Head of caudate nucleus (tissue), 42 donors: ENCODE results near the gene HIVEP3.
A peak's percentile ranks its signal among the peaks of the same experiment; 100 is the strongest.
"Not testable (repeated sequence)": the region's sequence is repeated elsewhere in the genome, so short reads cannot be mapped to it uniquely, and the experiment has no call there.

ENCODE experiments used
- DNase-seq, 42 donors: peaks; one replicate each; pipeline versions ENCODE4 v3.0.0 to v3.0.0-alpha.2; 2020 to 2021; ENCODE audit warnings: mixed read lengths in 7 of 42
- intact Hi-C: fragments of 100-400 bp; cut with DNase I; formaldehyde crosslinking; loops from one replicate; pipeline ENCODE4 v1.15.0; 2022

Gene HIVEP3

DNA sequence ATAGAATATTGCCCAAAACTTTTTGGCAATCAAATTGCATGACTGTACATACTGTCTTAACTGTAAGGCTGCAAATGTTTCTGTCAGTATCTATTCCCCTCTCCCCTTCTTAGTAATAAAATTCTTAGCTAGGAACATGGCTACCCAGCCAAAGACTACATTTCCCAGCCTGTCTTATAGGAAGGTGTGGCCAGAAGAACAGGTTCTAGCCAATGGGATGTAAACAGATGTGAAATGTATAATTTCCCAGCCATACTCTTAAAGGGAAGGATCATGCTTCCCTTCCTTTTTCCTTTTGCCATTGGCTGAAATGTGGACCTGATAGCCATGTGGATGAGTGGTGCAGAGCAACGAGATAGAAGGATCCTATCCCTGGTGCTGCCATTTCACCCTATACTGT, 7.0 kb upstream of the HIVEP3 start:
- intact Hi-C loops: loop anchor here (10.0 kb wide), 1 partner anchor 109 kb away; no protein-coding TSS in a partner anchor
- DNase-seq: no peak

DNA sequence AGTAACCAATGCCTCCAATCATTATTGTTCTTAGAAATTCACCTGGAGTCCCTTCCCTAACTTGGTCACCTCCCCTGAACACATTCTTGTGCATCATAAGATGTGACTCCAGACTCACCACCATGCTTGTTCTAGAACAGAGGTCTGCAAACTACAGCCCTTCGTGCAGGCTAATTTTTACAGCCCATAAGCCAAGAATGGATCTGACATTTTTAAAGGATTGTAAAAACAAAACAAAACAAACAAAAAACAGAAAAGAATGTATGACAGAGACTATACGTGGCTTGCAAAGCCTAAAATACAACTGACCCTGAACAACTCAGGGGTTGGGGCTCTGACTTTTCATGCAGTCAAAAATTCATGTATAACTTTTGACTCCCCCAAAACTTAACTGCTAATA, 6.2 kb upstream of the HIVEP3 start:
- intact Hi-C loops: loop anchor here (10.0 kb wide), 1 partner anchor 110 kb away; no protein-coding TSS in a partner anchor
- no peak for DNase-seq

DNA sequence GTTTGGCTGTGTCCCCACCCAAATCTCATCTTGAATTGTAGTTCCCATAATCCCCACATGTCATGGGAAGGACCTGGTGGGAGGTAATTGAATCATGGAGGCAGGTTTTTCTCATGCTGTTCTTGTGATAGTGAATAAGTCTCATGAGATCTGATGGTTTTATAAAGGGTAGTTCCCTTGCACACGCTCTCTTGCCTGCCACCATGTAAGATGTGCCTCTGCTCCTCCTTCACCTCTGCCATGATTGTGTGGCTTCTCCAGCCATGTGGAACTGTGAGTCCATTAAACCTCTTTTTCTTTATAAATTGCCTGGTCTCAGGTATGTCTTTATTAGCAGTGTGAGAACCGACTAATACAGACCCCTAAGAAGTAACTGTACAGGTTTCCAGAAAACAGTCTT, 2.5 kb upstream of the HIVEP3 start:
- DNase-seq: not testable (repeated sequence)
- intact Hi-C loops: loop anchor here (10.0 kb wide), 1 partner anchor 114 kb away; no protein-coding TSS in a partner anchor

DNA sequence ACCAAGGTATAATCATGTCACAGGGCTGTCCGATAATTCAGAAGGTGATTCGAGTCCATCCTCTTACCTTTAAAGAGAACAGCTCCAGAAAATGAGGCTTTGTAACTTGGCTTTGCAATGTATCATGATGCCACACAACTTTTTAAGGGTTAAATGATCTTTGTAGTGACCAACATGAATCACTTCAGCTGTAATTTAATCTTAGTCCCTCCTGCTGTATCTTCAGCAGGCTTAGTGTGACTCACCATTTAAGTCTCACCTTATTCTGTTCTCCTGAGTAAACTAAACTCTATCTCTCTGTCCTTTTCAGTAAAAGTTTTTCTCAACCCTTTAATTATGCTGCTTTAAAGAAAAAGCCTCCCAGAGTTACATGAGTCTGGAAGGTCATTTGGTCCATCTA, 1.9 kb upstream of the HIVEP3 start:
- intact Hi-C loops: loop anchor here (10.0 kb wide), 1 partner anchor 114 kb away; no protein-coding TSS in a partner anchor
- no peak for DNase-seq

DNA sequence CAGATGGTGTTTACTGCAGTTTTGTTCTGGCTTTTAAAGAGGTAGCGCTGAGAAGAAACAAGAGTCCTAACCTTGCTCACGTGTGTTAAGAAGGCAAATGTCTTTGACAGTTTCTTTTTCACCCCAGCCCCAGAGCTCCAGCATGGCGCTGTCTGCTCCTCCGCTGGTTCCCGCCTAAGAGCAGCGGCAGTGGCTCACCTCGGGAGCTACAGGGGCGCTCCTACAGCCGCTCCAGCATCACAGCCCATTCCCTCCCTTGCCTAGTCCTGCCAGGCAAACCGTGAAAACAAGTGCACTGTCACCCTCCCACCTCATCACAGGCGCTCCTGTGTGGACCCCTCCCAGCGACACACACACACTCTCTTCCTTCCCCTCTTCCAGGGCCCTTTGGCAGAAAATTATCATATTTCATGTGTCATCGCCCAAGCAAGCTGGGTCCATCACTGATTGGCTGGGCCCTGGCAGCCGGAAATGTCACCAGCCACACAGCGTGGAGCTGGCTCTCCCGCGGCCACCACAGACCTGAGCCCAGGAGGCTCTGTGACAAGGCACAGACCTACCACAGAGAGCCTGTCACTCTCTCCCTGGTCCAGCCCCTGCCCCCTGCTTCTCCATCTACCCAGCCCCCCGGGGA, 1.2 kb upstream of the HIVEP3 start:
- peak in 36 of 42 donors; percentile 19 to 75 (median 42) for DNase-seq
- intact Hi-C loops: loop anchor here (10.0 kb wide), 1 partner anchor 115 kb away; no protein-coding TSS in a partner anchor

DNA sequence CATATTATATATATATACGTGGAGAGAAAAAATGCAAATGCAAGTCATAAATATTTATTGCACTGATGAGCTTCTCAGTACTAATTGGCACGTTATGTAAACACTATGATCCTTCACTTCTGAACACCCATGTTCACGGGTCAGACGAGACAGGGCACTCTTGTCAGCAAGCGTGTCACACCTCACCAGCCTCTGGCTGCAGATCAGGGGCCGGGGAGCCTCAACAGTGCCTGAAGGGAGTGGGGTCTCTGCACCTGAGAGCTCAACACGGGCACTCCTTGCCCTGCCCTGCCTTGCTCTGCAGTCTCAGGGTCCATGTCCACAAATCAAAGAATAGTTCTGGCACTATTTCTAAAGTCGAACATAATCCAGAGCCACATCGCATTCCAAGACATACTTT, 409 bp upstream of the HIVEP3 start:
- intact Hi-C loops: no loop called here
- DNase-seq: no peak

DNA sequence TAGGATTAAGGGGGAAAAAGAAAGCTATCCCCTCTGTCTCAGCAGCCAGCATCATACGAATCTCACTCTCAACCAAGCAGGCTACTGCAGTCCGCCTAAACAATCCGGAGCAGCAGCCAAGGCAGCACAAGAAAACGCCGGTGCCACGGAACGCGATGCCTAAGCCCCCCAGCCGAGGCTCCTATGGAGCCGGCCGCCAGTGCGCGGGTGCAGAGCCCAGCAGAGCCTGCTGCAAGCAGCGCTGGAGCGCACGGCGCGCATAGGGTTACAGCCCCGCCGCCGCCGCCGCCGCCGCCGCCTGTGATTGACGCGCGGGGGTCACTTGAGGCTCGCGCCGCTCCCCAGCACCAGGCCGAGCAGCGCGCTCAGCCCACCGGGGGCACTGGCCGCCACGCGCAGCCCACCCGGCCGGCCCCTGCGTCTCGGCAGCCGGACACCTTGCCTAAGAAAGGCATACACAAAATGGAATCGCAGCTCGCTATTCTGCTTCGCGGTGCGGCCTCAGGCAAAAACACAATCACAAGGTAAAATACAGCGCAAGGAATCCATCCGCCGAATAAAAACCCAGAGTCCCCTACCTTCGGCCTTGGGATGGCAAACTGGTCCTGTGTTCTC, 780 bp downstream of the HIVEP3 start:
- intact Hi-C loops: no loop called here
- peak in 40 of 42 donors; percentile 28 to 80 (median 64) for DNase-seq

DNA sequence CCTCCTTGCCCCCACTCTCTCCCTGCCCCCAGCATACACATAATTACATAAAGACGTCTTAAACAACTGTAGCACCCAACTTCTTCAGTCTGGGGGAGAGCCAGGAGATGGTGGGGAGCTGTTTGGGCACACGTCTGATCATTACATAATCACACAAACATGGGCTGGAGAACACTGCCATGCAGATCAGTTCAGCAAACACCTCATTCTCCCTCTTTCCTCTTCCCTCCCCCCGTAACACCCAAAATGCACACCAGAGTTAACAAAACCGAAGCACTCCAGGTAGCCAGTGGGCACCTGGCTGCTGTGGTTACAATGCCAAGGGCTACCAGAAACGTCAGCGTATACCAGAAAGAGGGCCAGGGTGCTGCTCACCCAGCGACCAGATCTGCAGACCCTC, 1.6 kb downstream of the HIVEP3 start:
- intact Hi-C loops: no loop called here
- DNase-seq: peak in 1 of 42 donors; percentile 28

DNA sequence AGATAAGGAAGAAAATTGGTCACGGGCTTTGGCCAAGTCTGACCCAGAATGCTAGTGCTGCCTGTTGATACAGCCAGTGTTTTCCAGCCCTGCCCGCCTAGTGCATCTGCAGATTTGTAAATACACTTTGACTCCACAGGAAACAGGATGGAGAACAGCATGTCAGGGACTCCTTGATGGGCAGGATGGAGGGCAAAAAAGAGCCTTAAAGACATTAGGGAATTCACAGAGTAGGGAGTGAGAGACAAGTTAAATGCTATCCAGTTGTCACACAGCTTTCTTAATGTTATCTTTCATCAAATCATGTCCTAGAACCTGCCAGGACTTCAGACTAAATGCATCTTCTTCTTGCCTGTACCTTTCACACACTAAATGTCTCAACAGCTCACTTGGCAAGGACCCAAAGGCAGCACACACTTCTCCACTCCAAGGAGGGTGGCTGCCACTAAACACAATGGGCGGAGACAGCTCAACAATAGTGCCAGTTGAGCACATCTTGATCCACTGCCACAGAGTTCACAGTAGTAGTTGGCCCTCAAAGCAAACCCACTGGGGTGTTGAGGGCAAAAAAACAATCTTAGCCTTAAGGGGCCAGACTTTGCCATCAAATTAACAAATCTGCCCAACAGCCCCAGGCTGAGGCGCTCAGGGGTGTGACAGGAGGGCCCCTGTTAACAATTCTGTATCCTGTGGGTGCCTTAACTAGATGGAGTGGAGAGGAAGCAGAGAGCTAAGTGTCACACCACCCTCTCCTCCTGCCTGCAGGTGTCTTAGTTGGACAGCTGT, 2.7 kb downstream of the HIVEP3 start:
- DNase-seq: peak in 10 of 42 donors; percentile 17 to 53 (median 28)
- intact Hi-C loops: no loop called here

DNA sequence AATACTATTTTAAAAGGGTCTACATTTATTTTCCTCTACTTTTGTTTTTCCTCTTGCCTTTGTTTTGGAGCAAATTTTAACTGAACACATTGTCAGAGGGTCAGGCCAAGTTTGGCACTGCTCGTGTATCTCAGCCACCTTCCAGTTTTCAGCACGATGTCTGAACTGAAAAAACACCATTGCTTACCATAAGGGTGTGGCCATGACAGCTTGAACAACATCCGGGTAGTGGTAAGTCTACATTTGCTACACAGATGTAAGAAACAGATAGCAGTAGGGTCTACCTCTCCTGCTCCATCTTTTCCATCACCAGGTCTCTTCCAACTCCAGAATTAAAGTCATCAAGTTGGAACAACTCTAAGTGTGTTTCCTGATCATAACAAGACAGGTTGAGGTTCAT, 4.2 kb downstream of the HIVEP3 start:
- DNase-seq: no peak
- intact Hi-C loops: no loop called here

DNA sequence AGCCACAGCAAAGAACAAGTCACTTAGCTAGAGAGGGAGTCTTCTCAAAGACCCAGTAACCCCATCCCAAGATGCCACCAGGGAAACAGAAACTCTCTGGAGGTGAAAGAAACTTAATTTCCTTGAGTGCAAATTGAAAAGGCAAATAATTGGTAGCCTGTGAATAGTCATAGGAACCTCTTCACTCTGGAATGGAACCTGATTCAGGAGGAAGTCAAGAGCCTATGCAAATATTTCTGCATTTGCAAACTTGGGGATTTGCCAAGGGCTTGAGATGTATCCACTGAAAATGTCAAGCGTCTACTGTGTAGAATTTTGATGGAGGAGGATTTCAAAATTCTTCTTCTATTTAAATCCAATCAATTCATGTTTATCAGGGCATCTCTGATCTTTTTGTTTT, 5.7 kb downstream of the HIVEP3 start:
- intact Hi-C loops: no loop called here
- DNase-seq: no peak

DNA sequence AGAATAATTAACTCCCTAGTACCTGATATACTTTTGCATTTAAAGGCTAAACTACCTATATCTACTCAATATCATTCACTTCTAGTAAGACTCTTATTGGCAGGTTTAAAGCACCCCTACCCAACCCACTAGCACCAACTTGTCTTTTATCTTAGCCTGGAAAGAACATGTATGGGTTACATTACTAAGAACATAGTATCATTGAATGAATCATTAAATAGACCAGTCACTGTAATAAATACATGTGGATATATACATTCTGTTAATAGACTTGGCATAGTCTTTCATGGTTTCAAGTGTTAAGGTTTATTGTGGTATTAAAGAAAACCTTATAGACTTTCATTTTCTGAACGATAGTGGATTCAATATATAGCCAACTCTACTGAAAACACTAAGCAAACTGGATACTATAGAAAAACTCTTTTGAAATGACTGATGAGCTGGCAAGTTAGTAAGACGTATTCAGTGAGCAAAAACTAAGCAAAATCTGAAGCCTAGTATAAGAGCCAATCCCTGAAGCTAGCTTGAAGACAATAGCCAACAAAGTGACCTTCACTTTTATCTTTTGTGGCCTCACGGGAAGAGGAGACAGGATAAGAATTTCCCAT, 10.3 kb downstream of the HIVEP3 start:
- intact Hi-C loops: no loop called here
- no peak for DNase-seq

DNA sequence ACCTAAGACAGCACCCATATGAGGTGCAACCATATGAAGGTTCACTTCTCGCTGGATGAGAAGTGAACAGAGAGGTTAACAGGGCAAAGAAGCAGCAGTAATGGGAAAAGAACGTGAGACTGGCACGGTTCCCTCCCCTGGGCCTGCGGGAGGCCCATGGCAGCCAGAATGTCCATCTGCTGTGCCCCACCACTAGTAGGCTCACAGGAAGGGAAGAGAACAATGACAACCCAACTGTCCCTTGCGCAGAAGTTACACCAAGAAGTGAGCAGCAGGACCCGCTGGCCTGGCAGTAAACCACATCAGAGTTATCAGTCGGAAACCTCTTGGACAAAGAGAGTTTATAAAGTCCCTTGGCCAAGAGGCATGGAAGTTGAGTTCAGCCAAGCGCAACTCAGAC, 11.3 kb downstream of the HIVEP3 start:
- DNase-seq: no peak

DNA sequence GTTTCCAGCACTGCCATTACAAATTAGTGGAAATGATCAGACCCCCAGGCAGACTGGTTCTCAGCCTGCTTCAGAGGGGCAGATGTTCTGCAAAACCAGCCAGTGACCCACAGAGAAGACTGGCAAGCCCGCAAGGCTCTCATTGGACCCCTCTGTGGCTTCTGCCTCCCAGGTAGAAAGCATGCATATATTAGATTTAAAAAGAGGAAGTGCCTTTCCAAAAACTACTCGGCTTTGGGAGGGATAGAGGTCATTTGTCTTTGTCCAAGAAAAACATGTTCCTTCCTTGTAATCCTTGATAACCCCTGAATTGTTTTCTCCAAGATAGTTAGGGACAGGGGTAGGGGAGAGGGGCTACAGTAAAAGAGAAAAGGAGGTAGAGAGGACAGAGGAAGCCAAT, 11.8 kb downstream of the HIVEP3 start:
- intact Hi-C loops: no loop called here
- no peak for DNase-seq

More for the DNA sequence above, 11.3 kb downstream of the HIVEP3 start:
- intact Hi-C loops: no loop called here

DNA sequence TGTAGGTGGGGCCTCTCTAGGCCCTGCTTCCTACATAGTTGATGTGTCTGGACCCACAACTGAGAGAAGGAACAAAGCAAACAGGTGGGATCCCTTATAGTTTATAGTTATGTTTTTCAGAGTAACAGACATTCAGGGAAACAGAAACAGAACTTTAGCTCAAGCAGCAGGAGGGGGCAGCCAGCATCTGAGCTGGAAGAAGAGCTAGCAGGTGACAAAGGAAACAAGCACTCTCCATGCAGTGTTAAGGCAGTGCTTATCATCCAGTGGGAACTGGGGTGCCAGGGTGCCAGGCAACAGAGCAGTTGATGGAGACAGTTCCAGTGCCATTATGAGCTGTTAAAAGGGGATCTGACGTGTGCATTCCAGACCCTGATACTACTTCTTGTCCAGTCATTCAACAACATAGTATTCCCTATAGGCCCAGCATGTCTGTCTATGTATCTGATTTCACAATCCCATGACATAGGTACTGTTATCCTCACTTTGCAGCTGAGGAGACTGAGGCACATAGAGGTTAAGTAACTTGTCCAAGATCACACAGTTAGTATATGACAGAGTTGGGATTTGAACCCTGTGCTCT, 13.5 kb downstream of the HIVEP3 start:
- intact Hi-C loops: no loop called here
- peak in 1 of 42 donors; percentile 14 for DNase-seq

DNA sequence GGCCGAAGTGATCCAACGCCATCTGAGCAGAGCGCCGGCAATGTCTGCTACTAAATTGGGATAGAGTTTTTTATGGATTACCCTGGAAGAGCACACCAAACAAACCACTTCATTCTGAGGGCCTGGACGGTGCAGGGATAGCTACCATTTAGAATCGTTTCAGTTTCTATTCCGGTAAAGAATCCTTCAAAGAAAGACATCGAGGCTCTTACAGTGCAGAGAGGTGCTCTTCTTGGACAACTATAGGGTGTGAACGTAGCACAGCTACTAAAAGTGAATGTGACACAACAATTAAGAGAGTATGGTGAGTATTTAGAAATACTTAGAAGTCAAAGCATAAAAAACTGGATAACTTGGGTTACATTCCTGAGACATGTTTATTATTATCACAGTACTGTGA, 16.1 kb downstream of the HIVEP3 start:
- intact Hi-C loops: no loop called here
- no peak for DNase-seq

DNA sequence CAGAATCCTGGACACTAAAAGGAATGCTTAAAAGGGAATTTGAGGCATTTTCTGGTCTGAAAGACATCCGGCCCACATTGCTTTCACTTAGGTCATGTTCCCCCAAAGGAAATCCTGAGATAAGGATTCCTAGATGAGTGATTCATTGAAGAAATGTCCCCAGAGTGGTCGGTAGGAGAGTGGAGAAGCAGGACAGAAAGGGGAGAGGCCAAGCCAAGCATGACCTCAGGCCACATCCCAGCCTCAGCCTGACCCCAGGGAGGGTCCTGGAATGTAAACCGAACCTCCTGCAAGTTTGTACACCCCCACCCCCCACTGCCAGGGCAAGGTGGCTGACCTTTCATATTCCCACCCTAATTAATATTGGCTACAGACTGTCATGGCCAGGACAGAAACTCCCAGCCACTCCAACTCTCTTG, 16.6 kb downstream of the HIVEP3 start:
- peak in 1 of 42 donors; percentile 18 for DNase-seq
- intact Hi-C loops: no loop called here

DNA sequence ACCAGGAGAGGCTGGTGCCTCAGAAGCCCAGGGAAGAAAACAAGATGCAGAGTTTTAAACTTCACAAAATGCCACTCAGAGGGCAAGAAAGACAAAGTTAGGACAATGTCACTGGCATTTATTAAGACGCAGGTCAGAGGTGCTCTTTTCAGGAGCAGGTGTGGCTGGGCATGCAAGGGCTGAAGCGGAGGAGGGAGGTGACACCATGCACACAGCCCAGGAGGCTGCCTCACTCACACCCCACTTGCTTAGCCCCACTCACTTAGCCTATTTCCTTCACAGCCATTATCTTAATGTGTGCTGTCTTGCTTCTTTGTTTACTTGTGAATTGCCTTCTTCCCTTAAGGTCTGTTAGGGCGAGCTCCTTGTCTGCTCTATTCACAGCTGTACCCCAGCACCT, 17.2 kb downstream of the HIVEP3 start:
- intact Hi-C loops: no loop called here
- DNase-seq: peak in 1 of 42 donors; percentile 9
